Measurements from ENCODE around the gene CCL16. TPM values are rescaled to one million over a fixed set of nuclear protein-coding genes. Genes with fewer than 3 reads are reported as not detected.

Gene CCL16
- total and polyA plus RNA-seq, 2 donors (not counting 1 experiment from before 2014, with no cell fraction given): not detected

GRCh38 chr17:36014946-36015345, 33.6 kb upstream of the CCL16 start:
- WGBS (ENCODE audit: insufficient coverage): no CpG with 5 or more reads among the region's 5 CpGs
- Histone ChIP-seq H3K36me3 (replicated peaks in 1 of 2; ENCODE audit: control extremely low read depth in 1 of 2, control insufficient read depth in 1 of 2, extremely low read depth in 1 of 2, insufficient read depth in 2 of 2, low read length in 1 of 2) (no peaks in the 10 kb centered on the region), H3K27ac (ENCODE audit: low read length in 2 of 2) (no peak overlapping the region), H3K9me3 (ENCODE audit: control extremely low read depth in 1 of 3, control insufficient read depth in 2 of 3, insufficient read depth in 1 of 3, low read length in 2 of 3) (peaks cover 0 to 22% (median 0%) of the 10 kb centered on the region in 3 donors), H2AFZ (ENCODE audit: insufficient read depth, low read depth, low read length, poor library complexity, severe bottlenecking) (no peak overlapping the region), H4K20me1 (ENCODE audit: control insufficient read depth, insufficient read depth, low read length, poor library complexity, severe bottlenecking) (no peaks in the 10 kb centered on the region), H3K79me2 (ENCODE audit: control insufficient read depth, insufficient read depth, low read length) (no peaks in the 10 kb centered on the region), H3K4me3 (ENCODE audit: control extremely low read depth in 1 of 5, extremely low read depth in 1 of 5, insufficient read depth in 1 of 5, low read depth in 2 of 5, low read length in 4 of 5) (no peak overlapping the region), H3K4me1 (ENCODE audit: control insufficient read depth in 2 of 2, insufficient read depth in 2 of 2, low read length in 2 of 2) (peaks cover 12 to 15% of the 10 kb centered on the region in 2 donors), H3K9ac (ENCODE audit: low read length) (no peak overlapping the region), H3K4me2 (replicated peaks; ENCODE audit: low read depth, low read length, poor library complexity, severe bottlenecking) (no peak overlapping the region), H3K27me3 (replicated peaks in 1 of 4; ENCODE audit: control extremely low read depth in 1 of 4, control insufficient read depth in 3 of 4, insufficient read depth in 4 of 4, low read length in 3 of 4) (no peaks in the 10 kb centered on the region)
- ATAC-seq (ENCODE audit: low read depth) (no peak), DNase-seq (no peak)
- H3K9me3 Mint-ChIP-seq (ENCODE audit: insufficient read depth): no peaks in the 10 kb centered on the region
- H3K27ac Mint-ChIP-seq: no peak overlapping the region
- ChIA-PET POLR2A (no interaction called here), CTCF (no interaction called here)
- intact Hi-C loops (cut with micrococcal nuclease): no loop called here
- H3K27me3 Mint-ChIP-seq: peaks cover 6% of the 10 kb centered on the region
- H3K4me1 Mint-ChIP-seq: peaks cover 14% of the 10 kb centered on the region
- H3K4me3 Mint-ChIP-seq: no peak overlapping the region
- TF ChIP-seq EZH2 (IDR thresholded peaks at IDR 0.05; ENCODE audit: borderline replicate concordance, insufficient read depth, low read depth, low read length, poor library complexity, severe bottlenecking) (no peak), CTCF (IDR thresholded peaks at IDR 0.05) (no peak)

DNA sequence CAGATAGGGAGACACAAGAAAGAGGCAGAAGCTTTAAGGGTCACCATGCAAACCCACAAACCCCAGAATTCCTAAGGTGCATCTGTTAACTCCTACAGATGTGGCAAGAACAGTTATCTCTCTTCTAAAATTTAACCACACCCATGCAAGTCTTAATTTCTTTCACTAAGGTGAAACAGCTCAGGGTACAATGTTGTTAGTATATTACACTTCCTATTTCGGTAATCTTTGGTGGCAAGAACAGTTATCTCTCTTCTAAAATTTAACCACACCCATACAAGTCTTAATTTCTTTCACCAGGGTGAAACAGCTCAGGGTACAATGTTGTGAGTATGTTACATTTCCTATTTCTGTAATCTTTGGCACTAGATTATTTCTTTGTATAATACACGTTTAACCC, 29.9 kb upstream of the CCL16 start:
- peaks cover 0 to 45% (median 8%) of the 10 kb centered on the region in 3 donors for H3K9me3 ChIP-seq (ENCODE audit: control extremely low read depth in 1 of 3, control insufficient read depth in 2 of 3, insufficient read depth in 1 of 3, low read length in 2 of 3)
- CTCF ChIA-PET: interaction anchor here (1.0 to 1.1 kb wide), 2 partner anchors 35 to 137 kb away, joined by 3 read pairs; no protein-coding TSS in a partner anchor
- no peak overlapping the region for H3K4me2 ChIP-seq (replicated peaks; ENCODE audit: low read depth, low read length, poor library complexity, severe bottlenecking)
- no peak overlapping the region for H2AFZ ChIP-seq (ENCODE audit: insufficient read depth, low read depth, low read length, poor library complexity, severe bottlenecking)
- POLR2A ChIA-PET: no interaction called here
- no peak for TF ChIP-seq EZH2 (IDR thresholded peaks at IDR 0.05; ENCODE audit: borderline replicate concordance, insufficient read depth, low read depth, low read length, poor library complexity, severe bottlenecking)
- no peak for TF ChIP-seq CTCF (IDR thresholded peaks at IDR 0.05)
- no peak overlapping the region for H3K9ac ChIP-seq (ENCODE audit: low read length)
- no peaks in the 10 kb centered on the region for H3K9me3 Mint-ChIP-seq (ENCODE audit: insufficient read depth)
- peaks cover 0 to 9% of the 10 kb centered on the region in 2 donors for H3K4me1 ChIP-seq (ENCODE audit: control insufficient read depth in 2 of 2, insufficient read depth in 2 of 2, low read length in 2 of 2)
- H3K36me3 ChIP-seq (replicated peaks in 1 of 2; ENCODE audit: control extremely low read depth in 1 of 2, control insufficient read depth in 1 of 2, extremely low read depth in 1 of 2, insufficient read depth in 2 of 2, low read length in 1 of 2): no peaks in the 10 kb centered on the region
- WGBS (ENCODE audit: insufficient coverage): no CpG with 5 or more reads among the region's 2 CpGs
- no peak overlapping the region for H3K27ac Mint-ChIP-seq
- no peak overlapping the region for H3K4me3 Mint-ChIP-seq
- peaks cover 6% of the 10 kb centered on the region for H3K27me3 Mint-ChIP-seq
- no peak overlapping the region for H3K4me3 ChIP-seq (ENCODE audit: control extremely low read depth in 1 of 5, extremely low read depth in 1 of 5, insufficient read depth in 1 of 5, low read depth in 2 of 5, low read length in 4 of 5)
- H3K27me3 ChIP-seq (replicated peaks in 1 of 4; ENCODE audit: control extremely low read depth in 1 of 4, control insufficient read depth in 3 of 4, insufficient read depth in 4 of 4, low read length in 3 of 4): no peaks in the 10 kb centered on the region
- intact Hi-C loops (cut with micrococcal nuclease): no loop called here
- no peaks in the 10 kb centered on the region for H4K20me1 ChIP-seq (ENCODE audit: control insufficient read depth, insufficient read depth, low read length, poor library complexity, severe bottlenecking)
- DNase-seq (no peak), ATAC-seq (ENCODE audit: low read depth) (no peak)
- no peaks in the 10 kb centered on the region for H3K79me2 ChIP-seq (ENCODE audit: control insufficient read depth, insufficient read depth, low read length)
- H3K4me1 Mint-ChIP-seq: peaks cover 5% of the 10 kb centered on the region
- no peak overlapping the region for H3K27ac ChIP-seq (ENCODE audit: low read length in 2 of 2)
